HS-5 (cell line): ENCODE results near the gene PLD1.

Experiments used
- DNase-seq: peaks from one replicate; pipeline ENCODE4 v3.0.0-alpha.2; 2012; ENCODE audit warnings: low read depth

The PLD1 gene

GRCh38 chr3:171792531-171792930 lies 17.8 kb downstream of the PLD1 start:
- no peak for DNase-seq

- DNase-seq = no peak
Measured at GRCh38 chr3:171791692-171792076, 18.6 kb downstream of the PLD1 start.

GRCh38 chr3:171790898-171791691 lies 19.2 kb downstream of the PLD1 start:
- DNase-seq = no peak

- no peak for DNase-seq
Measured at GRCh38 chr3:171790574-171790897, 19.7 kb downstream of the PLD1 start.

DNA sequence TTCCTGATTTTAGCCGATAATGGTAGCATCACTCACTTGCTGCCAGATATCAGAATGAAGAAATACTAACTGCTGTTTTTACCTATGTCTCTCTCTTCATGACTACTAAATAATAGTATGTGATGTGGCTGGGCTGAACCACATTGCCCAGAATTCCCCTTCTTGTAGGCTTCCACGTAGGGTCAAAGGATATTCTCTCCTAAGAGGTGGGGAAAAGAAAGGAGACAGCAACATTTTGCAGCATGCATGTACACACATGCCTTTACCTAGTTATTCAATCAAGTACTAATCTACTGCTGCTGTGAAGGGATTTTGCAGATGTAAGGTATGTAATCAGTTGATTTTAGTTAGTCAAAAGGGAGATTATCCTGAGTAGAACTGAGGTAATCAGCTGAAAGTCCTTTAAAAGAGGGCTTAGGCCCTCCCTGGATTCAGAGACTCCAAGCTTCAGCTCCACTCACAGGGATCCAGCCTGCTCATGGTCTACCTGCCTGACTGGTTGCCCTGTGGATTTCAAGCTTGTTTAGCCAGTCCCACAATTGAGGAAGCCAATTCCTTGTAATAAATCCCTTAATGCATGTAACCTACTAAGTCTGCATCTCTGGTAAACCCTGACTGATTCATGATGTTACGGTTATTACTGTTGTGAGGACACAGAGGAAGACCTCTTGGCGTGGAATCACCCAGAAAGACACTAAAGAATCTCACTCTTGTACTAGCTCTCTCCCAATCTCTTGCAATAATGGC lies 20.4 kb downstream of the PLD1 start:
- no peak for DNase-seq

- DNase-seq = peak; percentile 93
Measured at GRCh38 chr3:171788546-171789351, 21.5 kb downstream of the PLD1 start.

- DNase-seq = no peak
Measured at GRCh38 chr3:171786997-171787396, 23.3 kb downstream of the PLD1 start.

- DNase-seq = no peak
Measured at GRCh38 chr3:171784937-171785336, 25.3 kb downstream of the PLD1 start.

DNA sequence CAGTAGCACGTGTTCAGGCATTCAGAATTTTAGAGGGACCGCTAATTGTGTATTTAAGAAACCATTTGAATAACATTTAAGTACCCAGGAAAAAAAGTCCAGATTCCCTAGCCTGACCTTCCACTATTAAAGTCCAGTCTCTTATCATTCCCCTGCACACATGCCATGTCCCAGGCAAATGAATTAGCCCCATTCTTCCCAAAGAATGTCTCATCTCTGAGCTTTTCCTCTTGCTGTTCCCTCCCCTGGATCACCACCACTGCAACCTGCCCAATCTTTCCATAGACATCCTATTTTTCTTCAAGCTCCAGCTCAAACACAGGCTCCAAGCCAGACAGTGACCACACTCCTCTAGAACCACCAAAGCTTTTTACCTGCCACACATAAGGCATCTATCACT lies 25.9 kb downstream of the PLD1 start:
- no peak for DNase-seq

DNA sequence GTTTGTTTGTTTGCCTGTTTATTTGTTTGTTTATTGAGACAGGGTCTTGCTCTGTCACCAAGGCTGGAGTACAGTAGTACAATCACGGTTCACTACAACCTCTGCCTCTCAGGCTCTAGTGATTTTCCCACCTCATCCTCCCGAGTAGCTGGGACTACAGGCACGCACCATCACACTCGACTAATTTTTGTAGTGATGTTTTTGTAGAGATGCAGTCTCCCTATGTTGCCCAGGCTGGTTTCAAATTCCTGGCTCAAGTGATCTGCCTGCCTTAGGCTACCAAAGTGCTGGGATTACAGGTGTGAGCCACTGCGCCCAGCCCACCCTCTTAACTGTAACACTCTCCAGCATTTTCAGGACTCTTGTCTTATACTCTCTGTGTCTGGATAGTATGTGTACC lies 26.7 kb downstream of the PLD1 start:
- no peak for DNase-seq

GRCh38 chr3:171783086-171783485 lies 27.2 kb downstream of the PLD1 start:
- DNase-seq = no peak

DNA sequence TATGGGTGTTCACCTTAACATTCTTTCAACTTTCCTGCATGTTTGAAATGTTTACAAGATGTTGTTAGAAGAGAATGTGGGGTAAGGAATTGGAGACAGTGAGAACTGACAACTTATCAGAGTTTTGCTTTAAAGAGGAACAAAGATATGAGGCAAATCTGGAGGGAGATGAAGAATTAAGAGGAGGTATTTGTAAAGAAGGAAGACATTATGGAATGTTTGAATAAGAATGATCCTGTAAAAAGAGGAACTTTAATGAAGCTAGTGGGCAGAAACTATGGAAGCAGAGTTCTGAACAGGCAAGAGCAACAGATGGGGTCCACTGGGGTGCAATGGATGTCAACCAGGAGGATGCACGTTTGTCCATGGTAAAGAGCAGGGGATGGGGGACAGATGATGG lies 27.7 kb downstream of the PLD1 start:
- no peak for DNase-seq

GRCh38 chr3:171781711-171782127 lies 28.6 kb downstream of the PLD1 start:
- DNase-seq = no peak

DNA sequence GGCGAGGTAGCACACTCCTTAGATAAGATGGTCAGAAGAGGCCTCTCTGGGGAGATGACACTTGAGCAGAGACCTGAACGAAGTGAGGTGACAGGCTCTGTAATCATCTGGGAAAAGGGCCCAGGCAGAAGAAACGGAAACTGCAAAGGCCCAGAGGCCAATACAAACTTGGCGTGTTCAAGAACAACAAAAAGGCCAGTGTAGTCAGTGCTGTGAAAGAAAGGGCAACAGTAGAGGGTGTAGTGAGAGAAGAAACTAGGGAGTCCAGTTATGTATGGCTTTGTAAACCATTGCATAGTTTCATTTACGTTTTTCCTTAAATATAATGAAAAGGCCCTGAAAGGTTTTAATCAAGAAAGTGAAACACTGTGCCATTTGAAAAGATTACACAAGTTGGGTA lies 31.8 kb downstream of the PLD1 start:
- DNase-seq = no peak

DNA sequence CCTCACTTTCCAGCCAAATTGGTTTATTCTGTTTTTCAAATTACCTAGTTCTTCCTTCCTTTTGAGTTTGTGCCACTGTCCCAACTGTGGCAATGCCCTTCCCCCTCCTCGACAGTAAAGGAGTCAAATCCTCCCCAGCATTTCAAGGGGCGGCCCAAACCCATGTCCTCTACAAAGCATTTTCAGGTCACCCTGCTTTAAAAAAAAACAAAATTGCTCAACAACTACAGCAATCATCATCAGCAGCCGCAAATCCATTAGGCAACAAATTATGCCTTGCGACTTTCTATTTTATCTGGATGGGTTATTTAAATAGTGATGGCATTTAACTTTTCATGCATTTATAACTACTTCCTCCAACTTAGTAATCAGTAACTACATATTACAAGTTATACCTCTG lies 32.7 kb downstream of the PLD1 start:
- DNase-seq = no peak

DNA sequence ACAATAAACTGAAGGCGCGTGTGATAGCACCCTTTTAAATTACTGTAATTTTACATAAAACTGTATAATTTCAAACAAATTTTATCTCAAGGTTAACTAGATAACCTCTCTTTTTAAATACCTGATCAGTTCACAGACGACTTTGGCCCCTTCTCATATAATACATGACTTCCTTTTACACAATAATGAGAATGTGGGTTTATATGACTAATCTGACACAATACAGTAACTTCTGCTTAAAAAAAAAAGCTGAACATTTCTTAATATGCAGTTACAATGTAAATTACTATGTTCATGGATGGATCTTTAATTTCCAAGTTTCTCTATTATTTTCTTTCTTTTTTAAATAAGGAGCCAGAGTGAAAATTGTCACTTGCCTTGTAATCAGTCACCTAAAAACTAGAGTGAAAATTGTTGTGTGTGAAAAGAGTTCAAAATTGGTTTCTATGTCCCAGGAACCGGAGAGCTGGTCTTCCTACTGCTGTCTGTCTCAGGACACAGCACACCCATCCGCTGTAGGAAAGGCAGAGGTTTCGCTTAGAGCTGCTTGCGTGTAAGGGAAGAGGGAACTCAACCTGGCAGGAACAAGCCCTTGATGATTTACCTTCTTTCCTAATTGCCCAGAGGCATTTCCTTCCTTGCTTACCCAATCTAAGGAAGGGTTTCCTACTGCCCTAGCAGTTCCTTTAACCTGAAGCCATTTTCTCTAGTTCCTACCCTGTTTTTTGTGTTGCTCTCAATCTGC lies 33.3 kb downstream of the PLD1 start:
- no peak for DNase-seq

- DNase-seq = no peak
Measured at GRCh38 chr3:171776411-171776810, 33.9 kb downstream of the PLD1 start.

DNA sequence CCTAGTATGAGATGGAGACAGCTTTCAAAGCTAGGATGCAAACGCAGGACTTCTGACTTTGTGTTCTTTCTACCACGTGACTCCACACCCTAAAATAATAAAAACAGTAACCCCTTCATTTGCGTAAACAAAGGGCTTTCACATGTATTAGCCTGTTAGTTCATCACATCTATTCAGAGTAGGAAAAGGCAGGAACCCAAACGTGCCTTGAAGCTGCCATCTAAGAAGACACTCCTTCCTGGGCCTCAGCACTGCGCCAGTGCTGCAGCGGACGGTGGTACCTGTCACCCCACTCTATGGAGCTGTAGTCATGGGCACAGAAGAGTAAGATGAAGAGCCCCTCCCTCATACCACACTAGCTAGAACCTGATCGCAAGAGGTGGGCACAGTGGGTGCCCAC lies 34.3 kb downstream of the PLD1 start:
- DNase-seq = no peak

DNA sequence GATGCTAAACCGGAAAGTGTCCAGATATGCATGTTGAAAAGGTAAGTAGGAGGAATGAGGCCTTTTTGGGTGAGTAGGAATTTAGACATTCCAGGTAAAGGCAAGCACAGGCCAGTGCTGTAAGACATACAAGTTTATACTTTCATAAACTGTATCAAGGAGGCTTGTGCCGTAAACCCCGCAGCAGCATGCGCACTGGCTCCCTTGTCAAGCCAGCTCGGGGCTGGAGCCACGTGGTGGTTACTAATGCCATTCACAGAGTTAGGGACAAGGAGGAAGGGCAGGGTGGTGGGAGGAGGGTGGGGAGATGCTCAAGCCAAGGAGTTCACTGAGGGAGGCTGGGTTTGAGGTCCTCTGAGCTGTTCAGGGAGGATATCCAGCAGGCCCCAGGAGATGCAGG lies 35.8 kb downstream of the PLD1 start:
- DNase-seq = no peak

DNA sequence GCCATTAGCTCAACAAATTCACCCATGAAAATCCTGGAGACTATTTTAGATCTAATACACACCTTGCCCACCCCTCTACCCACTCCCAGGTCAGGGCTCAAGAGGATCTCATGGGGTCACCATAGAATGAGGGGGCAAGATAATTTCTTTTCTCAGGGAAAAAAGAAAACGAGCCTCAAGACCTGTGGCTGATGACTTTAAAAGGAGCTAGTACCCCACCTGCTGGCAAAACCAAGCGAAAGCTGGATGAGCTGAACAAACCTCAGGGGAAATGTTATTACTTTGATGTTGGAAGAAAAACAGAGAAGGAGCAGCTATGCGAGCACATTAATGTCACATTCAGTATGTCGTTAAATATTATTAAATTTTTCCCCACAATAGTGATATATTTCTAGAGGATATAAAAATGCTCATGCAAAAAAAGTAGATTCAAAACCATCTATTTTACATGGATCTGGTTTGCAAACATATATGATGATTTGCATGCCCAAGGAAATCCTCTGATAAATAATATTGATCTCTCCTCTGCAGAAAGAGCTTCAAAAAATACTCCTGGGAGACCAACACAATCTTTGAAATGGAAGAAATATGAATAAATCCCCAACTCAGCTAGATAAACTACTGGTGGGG lies 37.7 kb downstream of the PLD1 start:
- DNase-seq = peak; percentile 41

GRCh38 chr3:171770689-171771620 lies 39.3 kb downstream of the PLD1 start:
- DNase-seq = peak; percentile 16
